HG03457 (cell line): ENCODE measurements around the gene REG1B.
"Not testable (repeated sequence)": the region's sequence is repeated elsewhere in the genome, so short reads cannot be mapped to it uniquely, and the experiment has no call there.

Experiments
- ATAC-seq: cut with Tn5 transposase; IDR thresholded peaks from one replicate; pipeline ENCODE4 v1.9.1; 2021; ENCODE audit warnings: moderate number of reproducible peaks; ENCODE audit not compliant: unreplicated experiment

REG1B gene

GRCh38 chr2:79084495-79085135 is 3.2 kb downstream of the REG1B start:
- ATAC-seq: no peak

GRCh38 chr2:79083597-79084251 is 4.1 kb downstream of the REG1B start:
- ATAC-seq: no peak

- ATAC-seq: no peak
Measured at GRCh38 chr2:79082987-79083386, 4.8 kb downstream of the REG1B start.

- ATAC-seq: no peak
Measured at GRCh38 chr2:79071078-79071477, 16.7 kb downstream of the REG1B start.

- ATAC-seq: no peak
Measured at GRCh38 chr2:79065201-79065600, 22.6 kb downstream of the REG1B start.

- ATAC-seq: not testable (repeated sequence)
Measured at GRCh38 chr2:79054769-79055168, 33.0 kb downstream of the REG1B start.

GRCh38 chr2:79053486-79053885 is 34.3 kb downstream of the REG1B start:
- not testable (repeated sequence) for ATAC-seq

GRCh38 chr2:79041032-79041448 is 46.8 kb downstream of the REG1B start:
- no peak for ATAC-seq

- ATAC-seq: no peak
Measured at GRCh38 chr2:79039944-79040343, 47.8 kb downstream of the REG1B start.
